HK-2 (cell line): Measurements from ENCODE around the gene SLC28A1.
"Not testable (repeated sequence)": the region's sequence is repeated elsewhere in the genome, so short reads cannot be mapped to it uniquely, and the experiment has no call there.

ENCODE experiments used
- DNase-seq: peaks from one replicate; pipeline ENCODE4 v3.0.0-alpha.2; 2018; ENCODE audit not compliant: unreplicated experiment

The SLC28A1 gene

GRCh38 chr15:84861781-84862180, 22.7 kb upstream of the SLC28A1 start:
- DNase-seq = no peak

GRCh38 chr15:84862214-84862975, 22.1 kb upstream of the SLC28A1 start:
- no peak for DNase-seq

GRCh38 chr15:84863565-84864443, 20.7 kb upstream of the SLC28A1 start:
- DNase-seq = no peak

GRCh38 chr15:84864444-84864795, 20.0 kb upstream of the SLC28A1 start:
- no peak for DNase-seq

- no peak for DNase-seq
Measured at GRCh38 chr15:84865074-84865569, 19.3 kb upstream of the SLC28A1 start.

GRCh38 chr15:84868037-84868880, 16.2 kb upstream of the SLC28A1 start:
- DNase-seq = no peak

GRCh38 chr15:84869510-84869909, 15.0 kb upstream of the SLC28A1 start:
- DNase-seq = no peak

- no peak for DNase-seq
Measured at GRCh38 chr15:84871428-84871985, 13.0 kb upstream of the SLC28A1 start.

GRCh38 chr15:84872009-84872910, 12.2 kb upstream of the SLC28A1 start:
- DNase-seq = no peak

GRCh38 chr15:84873997-84874396, 10.5 kb upstream of the SLC28A1 start:
- DNase-seq = no peak

GRCh38 chr15:84874981-84875699, 9.3 kb upstream of the SLC28A1 start:
- no peak for DNase-seq

- DNase-seq = no peak
Measured at GRCh38 chr15:84876269-84876668, 8.2 kb upstream of the SLC28A1 start.

GRCh38 chr15:84877701-84878100, 6.8 kb upstream of the SLC28A1 start:
- not testable (repeated sequence) for DNase-seq

GRCh38 chr15:84878504-84878903, 6.0 kb upstream of the SLC28A1 start:
- DNase-seq = peak; percentile 27

GRCh38 chr15:84879088-84879780, 5.2 kb upstream of the SLC28A1 start:
- no peak for DNase-seq

- DNase-seq = no peak
Measured at GRCh38 chr15:84880007-84880406, 4.5 kb upstream of the SLC28A1 start.

- no peak for DNase-seq
Measured at GRCh38 chr15:84880822-84881519, 3.5 kb upstream of the SLC28A1 start.

- DNase-seq = no peak
Measured at GRCh38 chr15:84881520-84881830, 3.0 kb upstream of the SLC28A1 start.

- DNase-seq = no peak
Measured at GRCh38 chr15:84883466-84883865, 996 bp upstream of the SLC28A1 start.
